ENCODE data around the gene RAP1A.

The RAP1A gene

GRCh38 chr1:111619635-111620440, at the start of gene RAP1A:
TSS of gene RAP1A (plus strand) at chr1:111619789. CDS start at chr1:111691361, 71,572 bp downstream.
- Histone ChIP-seq H3K4me3 (ENCODE audit: low read depth, low read length) (peak within 1 kb of the TSS; percentile 88), H3K36me3 (replicated peaks) (no peaks in the 10 kb centered on the region), H3K27me3 (replicated peaks) (no peaks in the 10 kb centered on the region), H3K27ac (peak within 1 kb of the TSS; percentile 55)
- DNase-seq: peak; percentile 87
- no peak for TF ChIP-seq CTCF (IDR thresholded peaks at IDR 0.05; ENCODE audit: low read depth, low read length, missing control alignments)
- in situ Hi-C loops (cut with HindIII; ENCODE audit: low pct_ligation_motif_present, low sequenced_read_pairs): no loop called here

GRCh38 chr1:111569913-111570312, 49.7 kb upstream of the RAP1A start:
- Histone ChIP-seq H3K27ac (no peak overlapping the region), H3K27me3 (replicated peaks) (no peaks in the 10 kb centered on the region), H3K4me3 (ENCODE audit: low read depth, low read length) (no peak overlapping the region), H3K36me3 (replicated peaks) (no peaks in the 10 kb centered on the region)
- DNase-seq: no peak
- in situ Hi-C loops (cut with HindIII; ENCODE audit: low pct_ligation_motif_present, low sequenced_read_pairs): no loop called here
- no peak for TF ChIP-seq CTCF (IDR thresholded peaks at IDR 0.05; ENCODE audit: low read depth, low read length, missing control alignments)

GRCh38 chr1:111570781-111571181, 48.8 kb upstream of the RAP1A start:
- H3K4me3 ChIP-seq (ENCODE audit: low read depth, low read length): no peak overlapping the region
- no peaks in the 10 kb centered on the region for H3K36me3 ChIP-seq (replicated peaks)
- no peak overlapping the region for H3K27ac ChIP-seq
- TF ChIP-seq CTCF (IDR thresholded peaks at IDR 0.05; ENCODE audit: low read depth, low read length, missing control alignments): peak; percentile 62
- in situ Hi-C loops (cut with HindIII; ENCODE audit: low pct_ligation_motif_present, low sequenced_read_pairs): no loop called here
- no peak for DNase-seq
- H3K27me3 ChIP-seq (replicated peaks): no peaks in the 10 kb centered on the region

GRCh38 chr1:111571239-111571638, 48.4 kb upstream of the RAP1A start:
- Histone ChIP-seq H3K27me3 (replicated peaks) (no peaks in the 10 kb centered on the region), H3K4me3 (ENCODE audit: low read depth, low read length) (no peak overlapping the region), H3K36me3 (replicated peaks) (no peaks in the 10 kb centered on the region), H3K27ac (no peak overlapping the region)
- no peak for TF ChIP-seq CTCF (IDR thresholded peaks at IDR 0.05; ENCODE audit: low read depth, low read length, missing control alignments)
- in situ Hi-C loops (cut with HindIII; ENCODE audit: low pct_ligation_motif_present, low sequenced_read_pairs): no loop called here
- no peak for DNase-seq

- TF ChIP-seq CTCF (IDR thresholded peaks at IDR 0.05; ENCODE audit: low read depth, low read length, missing control alignments): no peak
- Histone ChIP-seq H3K27me3 (replicated peaks) (no peaks in the 10 kb centered on the region), H3K27ac (no peak overlapping the region), H3K4me3 (ENCODE audit: low read depth, low read length) (no peak overlapping the region), H3K36me3 (replicated peaks) (no peaks in the 10 kb centered on the region)
- peak; percentile 18 for DNase-seq
- in situ Hi-C loops (cut with HindIII; ENCODE audit: low pct_ligation_motif_present, low sequenced_read_pairs): no loop called here
Measured at GRCh38 chr1:111571987-111572386, 47.6 kb upstream of the RAP1A start.

- no peak overlapping the region for H3K27ac ChIP-seq
- H3K4me3 ChIP-seq (ENCODE audit: low read depth, low read length): no peak overlapping the region
- TF ChIP-seq CTCF (IDR thresholded peaks at IDR 0.05; ENCODE audit: low read depth, low read length, missing control alignments): no peak
- DNase-seq: no peak
- no peaks in the 10 kb centered on the region for H3K36me3 ChIP-seq (replicated peaks)
- no peaks in the 10 kb centered on the region for H3K27me3 ChIP-seq (replicated peaks)
- in situ Hi-C loops (cut with HindIII; ENCODE audit: low pct_ligation_motif_present, low sequenced_read_pairs): no loop called here
Measured at GRCh38 chr1:111576547-111576946, 43.0 kb upstream of the RAP1A start.
